Stimulated activated CD4-positive, alpha-beta T cell treated with anti-CD3 and anti-CD28 coated beads, Interleukin-15, amount 100 ng/mL, for 24 hours (primary cell): ENCODE results near the gene PRKAR1A.

Experiments
- DNase-seq: peaks from one replicate; pipeline ENCODE4 v3.0.0-alpha.2; 2020

Gene PRKAR1A

DNA sequence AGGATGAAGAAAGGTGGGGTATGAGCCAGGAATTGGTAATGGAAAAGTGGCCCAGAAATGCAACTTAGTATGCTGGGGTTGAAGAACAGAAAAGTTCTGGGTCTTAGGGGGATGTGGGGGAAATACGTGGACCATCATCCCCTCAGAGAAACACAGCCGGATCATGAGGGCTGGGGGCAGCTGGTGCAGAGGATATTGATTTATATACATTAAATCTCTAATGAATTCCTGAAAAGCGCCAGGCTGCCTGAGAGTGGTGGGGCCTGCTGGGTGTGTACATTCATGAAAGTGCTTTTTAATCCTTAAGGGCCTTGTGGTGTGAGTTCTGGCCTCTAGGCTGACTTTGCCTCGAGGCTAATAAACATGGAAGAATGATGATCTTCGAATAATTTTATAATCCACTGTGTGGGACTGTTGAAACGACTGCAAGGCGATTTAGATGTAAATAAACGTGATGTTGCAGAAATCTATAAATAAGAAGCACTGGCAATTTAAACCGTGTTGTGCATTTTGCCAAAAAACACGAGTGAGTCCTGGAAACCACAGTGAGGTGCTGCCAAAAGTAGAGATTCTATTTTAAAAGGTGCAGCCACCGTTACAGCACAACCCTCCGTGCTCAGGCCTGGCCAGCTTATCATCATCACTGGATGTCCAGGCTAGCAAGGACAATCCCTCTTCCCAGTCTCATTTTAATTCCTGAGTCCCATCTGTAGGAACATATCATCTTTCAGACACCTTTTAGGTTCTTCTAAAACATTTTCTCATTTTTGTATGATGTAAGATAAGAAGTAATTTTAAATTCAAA, 32.1 kb downstream of the PRKAR1A start:
- DNase-seq = no peak

DNA sequence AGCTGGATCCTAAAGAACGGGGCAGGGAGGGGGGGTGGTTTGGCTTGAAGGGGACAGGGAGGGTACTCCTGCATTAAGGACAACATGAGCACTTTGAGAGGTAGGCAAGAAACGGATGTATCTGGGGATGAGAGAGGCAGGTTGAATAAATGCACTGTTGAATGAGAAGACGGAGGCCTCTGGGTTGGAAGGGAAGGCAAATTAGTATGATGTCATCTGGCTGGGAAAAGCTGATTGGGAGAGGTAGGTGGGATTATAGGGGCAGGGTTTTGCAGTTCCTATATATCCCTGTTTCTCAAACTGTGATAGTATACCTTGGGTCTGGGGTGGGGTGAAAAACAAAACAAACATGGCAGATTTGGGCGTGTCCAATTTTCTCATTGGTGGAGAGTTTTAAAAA, 44.3 kb downstream of the PRKAR1A start:
- DNase-seq = no peak

DNA sequence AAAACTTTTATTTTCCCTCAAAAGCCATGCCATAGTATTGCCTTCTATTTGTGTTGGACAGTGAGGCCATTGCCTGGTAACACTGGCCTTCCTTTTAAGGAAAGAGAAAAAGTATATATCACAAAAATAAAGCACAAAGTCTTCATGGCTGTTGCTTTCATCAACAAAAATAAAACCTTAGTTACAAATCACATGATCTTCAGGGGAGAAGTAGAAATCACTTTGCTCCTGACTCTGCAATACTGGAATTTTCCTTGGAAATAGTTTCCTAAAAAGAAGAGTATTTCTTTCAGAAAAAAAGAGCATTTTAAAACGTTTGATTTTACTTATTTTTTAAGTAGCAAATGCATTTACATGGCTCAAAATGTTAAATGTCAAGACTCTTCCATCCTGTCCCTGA, 47.1 kb downstream of the PRKAR1A start:
- DNase-seq = no peak

GRCh38 chr17:68560966-68561720, 48.9 kb downstream of the PRKAR1A start:
- DNase-seq = no peak

DNA sequence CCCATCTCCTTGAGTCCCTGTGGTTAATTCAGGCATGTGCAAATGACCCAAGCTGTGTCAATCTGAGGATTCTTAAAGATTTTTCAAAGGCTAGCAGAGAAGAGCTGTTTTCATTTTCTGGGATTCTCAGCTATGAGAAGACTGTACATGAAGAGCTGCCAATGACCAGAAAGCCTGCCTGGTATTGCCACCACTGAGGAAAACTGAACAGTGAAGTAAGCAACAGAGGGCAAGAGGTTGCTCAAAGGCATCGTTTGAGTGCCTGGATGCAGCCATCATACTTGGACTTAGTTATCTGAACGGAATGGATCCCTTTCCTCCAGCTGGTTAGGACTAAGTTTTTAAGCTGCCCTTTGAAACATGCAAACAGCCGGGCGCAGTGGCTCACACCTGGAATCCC, 50.5 kb downstream of the PRKAR1A start:
- DNase-seq = no peak

DNA sequence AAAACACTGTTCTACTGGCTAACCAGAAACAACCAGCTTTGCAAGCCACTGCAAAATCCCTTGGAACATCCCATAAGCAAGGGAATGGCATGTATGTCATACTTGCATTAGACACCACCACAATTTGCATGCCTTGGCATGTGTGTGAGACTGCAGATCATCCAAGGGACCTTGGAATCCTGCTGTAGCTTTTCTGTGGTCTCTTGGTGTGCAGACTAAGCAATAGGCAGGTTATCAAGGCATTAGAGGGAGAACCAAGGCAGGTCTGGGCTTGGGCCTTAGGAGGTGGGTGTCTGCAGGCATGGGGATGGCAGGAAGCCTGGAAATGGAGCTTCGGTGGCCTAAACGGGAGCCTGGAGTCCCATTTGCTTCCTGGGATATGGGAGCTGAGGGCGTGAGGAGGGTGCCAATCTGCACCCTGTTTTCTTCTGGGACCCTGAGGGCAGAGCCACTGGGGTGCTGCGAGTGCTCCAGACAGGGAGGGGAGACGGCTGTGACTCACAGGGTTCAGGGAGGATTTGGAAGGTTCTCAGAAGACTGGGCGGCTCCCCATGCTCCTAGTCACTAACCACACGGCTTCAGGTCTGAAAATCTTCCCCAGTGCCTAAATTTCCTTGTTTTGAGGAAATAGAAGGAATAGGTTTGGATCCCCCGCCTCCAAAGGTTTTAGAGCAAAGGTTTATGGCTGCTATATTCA, 52.3 kb downstream of the PRKAR1A start:
- no peak for DNase-seq

- no peak for DNase-seq
Observed at GRCh38 chr17:68565661-68566441, 53.6 kb downstream of the PRKAR1A start.

- DNase-seq = no peak
Observed at GRCh38 chr17:68566442-68566738, 54.2 kb downstream of the PRKAR1A start.

DNA sequence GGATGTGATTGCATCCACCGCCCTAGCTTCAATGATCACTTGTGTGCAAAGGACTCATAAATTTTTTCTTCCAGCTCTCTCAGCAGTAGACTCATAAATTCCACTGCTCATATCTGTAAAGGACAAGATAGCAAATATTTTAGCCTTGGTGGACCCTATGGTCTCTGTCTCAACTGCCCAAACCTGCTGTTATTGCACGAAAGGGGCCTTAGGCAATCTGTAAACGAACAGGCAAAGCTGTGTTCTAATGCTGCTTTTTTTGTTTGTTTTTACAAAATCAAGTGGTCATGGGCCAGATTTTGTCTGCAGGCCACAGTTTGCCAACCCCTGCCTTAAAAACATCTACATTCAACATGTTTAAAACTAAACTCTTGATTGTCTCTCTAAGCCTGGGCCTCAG, 54.8 kb downstream of the PRKAR1A start:
- DNase-seq = no peak

- no peak for DNase-seq
Observed at GRCh38 chr17:68567581-68567980, 55.4 kb downstream of the PRKAR1A start.

DNA sequence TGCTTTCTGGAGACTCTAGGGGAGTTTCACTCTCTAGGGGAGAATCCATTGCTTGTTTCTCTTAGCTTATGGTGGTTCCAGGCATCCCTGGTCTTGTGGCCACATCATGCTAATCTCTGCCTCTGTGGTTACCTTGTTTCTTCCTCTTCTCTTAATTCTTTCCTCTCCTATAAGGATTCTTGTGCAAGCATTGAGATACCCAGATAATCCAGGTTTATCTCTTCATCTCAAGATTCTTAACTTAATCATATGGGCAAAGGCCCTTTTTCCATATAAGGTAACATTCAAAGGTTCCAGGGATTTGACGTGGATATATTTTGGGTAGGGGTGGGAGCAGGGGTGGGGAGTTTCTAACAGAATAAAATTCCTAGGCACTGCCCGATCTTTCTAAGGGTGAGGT, 56.4 kb downstream of the PRKAR1A start:
- DNase-seq = no peak

DNA sequence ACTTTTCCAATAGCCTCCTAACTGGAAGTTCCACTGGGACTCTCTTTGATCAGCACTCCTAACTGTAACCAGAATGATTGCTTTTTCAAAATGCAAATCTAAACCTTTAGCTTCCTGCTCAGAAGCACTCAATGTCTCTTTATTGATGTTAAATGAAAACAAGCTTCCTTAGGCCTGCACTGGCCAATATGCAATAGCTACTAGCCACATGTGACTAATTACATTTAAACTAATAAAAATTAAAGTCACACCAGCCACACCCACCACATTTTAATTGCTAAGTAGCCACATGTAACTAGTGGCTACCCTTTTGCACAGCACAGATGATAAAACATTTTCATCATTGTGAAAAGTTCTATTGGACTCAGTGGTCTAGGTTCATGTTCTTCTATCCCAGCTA, 57.1 kb downstream of the PRKAR1A start:
- no peak for DNase-seq

- DNase-seq = no peak
Observed at GRCh38 chr17:68570526-68570925, 58.3 kb downstream of the PRKAR1A start.

GRCh38 chr17:68572138-68572842, 60.1 kb downstream of the PRKAR1A start:
- DNase-seq = no peak

DNA sequence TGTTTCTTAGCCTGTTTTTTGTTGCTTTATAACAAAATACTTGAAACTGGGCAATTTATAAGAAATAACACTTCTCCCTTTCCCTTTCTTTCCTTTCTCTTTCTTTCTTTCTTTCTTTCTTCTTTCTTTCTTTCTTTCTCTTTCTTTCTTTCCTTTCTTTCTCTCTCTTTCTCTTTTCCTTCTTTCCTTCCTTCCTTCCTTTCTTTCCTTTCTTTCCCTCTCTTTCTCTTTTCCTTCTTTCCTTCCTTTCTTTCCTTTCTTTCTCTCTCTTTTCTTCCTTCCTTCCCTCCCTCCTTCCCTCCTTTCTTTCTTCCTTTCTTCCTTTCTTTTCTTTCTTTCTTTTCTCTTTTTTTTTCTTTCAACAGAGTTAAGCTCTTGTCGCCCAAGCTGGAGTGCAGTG, 61.1 kb downstream of the PRKAR1A start:
- DNase-seq = no peak

DNA sequence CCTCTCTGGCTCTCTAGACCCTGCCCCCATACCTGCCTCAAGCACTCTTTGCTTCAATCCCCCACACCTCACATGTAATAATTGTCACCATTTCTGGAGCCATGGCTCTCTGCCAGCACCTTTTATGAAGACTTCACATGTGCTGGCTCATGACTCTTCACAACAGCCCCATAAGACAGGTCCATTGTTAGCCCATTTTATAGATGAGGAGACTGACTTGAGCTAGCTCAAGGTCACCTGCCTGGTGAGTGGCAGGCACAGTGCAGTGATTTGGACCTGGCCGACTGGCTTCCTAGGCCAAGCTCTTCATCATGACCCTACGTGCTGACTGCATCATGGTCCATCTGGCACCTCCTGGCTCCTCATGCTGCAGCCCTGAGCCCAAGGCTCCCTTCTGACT, 63.9 kb downstream of the PRKAR1A start:
- DNase-seq = no peak

DNA sequence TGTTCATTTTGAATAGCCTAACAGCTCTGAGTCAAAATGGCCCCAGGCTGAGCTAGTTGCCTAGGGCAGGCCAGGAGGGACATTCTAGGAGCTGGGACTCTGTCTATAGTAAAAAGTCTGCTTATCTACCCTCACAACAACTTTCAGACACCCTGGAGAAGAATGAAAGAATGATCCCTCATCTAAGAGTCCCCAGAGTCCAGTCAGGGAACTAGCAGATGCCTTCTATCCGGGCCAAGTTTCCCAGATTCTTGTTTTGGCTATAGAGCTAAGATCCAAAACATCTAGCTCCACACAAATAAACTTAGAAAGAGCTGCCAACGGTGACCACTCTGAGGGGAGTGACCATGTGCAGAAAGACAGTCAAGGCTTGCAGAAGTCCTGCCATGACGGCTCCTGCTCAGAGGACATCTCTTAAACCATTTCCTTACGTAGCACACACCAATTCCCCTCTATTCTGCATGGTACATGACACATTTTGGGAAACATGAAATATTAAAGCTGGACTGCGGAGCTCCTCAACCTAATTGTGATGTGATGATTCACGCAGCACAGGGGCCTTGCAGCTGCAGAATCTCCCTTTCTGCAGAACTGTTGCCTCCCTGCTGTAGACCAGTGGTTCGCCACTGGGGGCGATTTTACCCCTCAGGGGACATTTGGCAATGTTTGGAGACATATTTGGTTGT, 64.7 kb downstream of the PRKAR1A start:
- DNase-seq = no peak

GRCh38 chr17:68577497-68577821, 65.2 kb downstream of the PRKAR1A start:
- no peak for DNase-seq

DNA sequence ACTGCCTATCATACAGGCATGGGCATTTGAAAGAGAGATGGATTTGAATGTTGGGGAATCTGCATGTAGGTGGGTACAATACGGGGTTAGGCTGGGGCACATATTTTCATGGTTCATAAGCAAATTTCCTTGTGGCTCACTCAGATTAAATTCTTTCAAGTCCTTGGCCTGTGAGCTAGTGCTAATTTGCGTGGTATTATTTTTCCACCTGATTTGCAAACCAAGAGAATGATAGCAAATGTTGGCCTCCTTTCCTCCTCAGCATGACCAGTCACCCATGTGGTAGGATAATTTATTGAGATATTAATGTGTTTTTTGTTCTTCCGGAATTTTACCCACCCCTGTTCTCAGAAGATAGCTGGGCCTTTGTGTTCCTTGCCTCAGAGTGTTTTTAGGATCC, 66.0 kb downstream of the PRKAR1A start:
- DNase-seq = no peak

- no peak for DNase-seq
Observed at GRCh38 chr17:68579194-68579927, 67.1 kb downstream of the PRKAR1A start.

- DNase-seq = no peak
Observed at GRCh38 chr17:68580236-68580770, 68.1 kb downstream of the PRKAR1A start.
